Mucosa of gallbladder (tissue), 1 donor: ENCODE measurements around the gene SCGB3A2. TPM values are rescaled to one million over a fixed set of nuclear protein-coding genes. Genes with fewer than 3 reads are reported as not detected.

Experiments
- DNase-seq: peaks from one replicate; pipeline ENCODE4 v3.0.0-alpha.2; 2020; ENCODE audit warnings: low spot score
- total RNA-seq: library from RNA; stranded (reverse); gene quantifications from one replicate; pipeline ENCODE4 v1.2.1, GENCODE V29; 2021
- donor health status: DM: no; HTN: no; CAD: no.

Gene SCGB3A2, protein sequence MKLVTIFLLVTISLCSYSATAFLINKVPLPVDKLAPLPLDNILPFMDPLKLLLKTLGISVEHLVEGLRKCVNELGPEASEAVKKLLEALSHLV
- total RNA-seq: not detected

DNA sequence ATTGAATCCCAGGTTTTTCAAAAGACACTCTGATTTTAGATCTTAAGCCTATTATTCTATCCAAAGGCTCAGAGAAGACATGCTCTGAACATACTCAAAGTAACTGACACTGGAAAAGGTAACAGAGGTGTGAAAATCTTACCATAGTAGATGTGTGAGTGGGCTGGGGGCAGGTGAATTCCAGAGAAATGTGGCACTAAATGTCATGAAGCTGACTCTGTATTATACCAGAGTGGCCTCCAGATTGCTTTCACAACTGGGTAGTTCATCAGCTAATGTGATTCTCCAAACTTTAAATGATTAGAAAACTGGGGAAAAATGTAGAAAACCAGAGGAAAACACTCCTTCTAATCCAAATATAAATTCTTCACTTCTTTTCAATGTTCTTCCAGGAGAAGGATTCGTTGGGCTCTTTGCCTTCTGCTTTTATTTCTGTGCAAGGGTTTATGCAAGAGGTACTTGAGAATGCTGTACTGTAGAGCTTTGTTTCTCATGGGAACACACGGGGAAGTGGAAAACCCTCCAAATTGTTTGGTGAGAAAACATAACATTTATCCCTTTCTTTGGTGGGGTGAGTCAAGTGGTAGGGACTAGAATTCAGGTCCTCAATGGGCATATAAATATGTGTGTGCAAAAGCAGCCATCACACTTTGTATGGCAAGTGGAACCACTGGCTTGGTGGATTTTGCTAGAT, at the start of gene SCGB3A2:
SCGB3A2 (plus strand) TSS at position 646 of the 694 bp plus-strand sequence. CDS start 93 bp downstream, outside the sequence.
- DNase-seq: no peak

DNA sequence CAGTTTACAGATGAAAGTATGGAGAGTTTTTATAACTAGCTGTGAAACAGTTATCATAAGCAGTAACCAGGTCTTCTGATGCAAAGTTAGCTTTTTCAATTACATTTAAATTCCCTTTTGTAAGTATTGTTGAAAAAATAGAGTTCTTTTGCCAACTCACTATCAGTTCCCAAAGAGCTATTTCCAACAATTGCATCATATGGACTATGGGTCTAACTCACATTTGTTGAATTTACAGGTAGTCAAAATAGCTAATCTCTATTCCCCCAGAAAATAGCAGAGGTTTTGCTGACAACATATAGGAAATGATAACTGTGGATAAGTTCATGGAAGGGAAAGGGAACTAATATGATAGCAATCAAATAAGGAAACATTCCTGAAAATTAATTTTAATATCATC, 48.5 kb upstream of the SCGB3A2 start:
- no peak for DNase-seq

DNA sequence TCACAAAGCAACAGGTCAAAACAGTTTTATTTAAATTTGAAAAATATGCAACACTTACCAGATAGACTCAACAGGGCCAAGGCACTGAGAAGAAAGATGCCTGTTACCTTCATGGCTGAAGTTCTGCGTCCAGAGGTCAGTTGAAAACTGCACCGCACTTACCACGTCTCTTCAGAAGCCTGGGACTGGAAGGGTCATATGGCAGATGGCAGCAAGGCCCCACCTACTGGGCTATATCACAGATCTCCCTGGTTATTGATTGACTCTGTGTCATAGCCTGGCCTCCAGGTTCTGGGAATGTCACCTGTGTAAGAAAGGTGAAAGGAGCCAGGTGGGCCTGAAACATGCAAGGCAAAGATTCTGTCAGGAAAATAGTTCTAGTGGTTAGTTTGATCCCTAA, 47.0 kb upstream of the SCGB3A2 start, which contains the start of gene SPINK1:
SPINK1 (minus strand) TSS at position 207 of the 400 bp plus-strand sequence; CDS start at position 113, 94 bp downstream.
- DNase-seq: peak; percentile 35

GRCh38 chr5:147832541-147832940, 46.0 kb upstream of the SCGB3A2 start:
- no peak for DNase-seq

GRCh38 chr5:147835386-147835798, 43.1 kb upstream of the SCGB3A2 start:
- DNase-seq: peak; percentile 49

- no peak for DNase-seq
Observed at GRCh38 chr5:147836439-147836838, 42.1 kb upstream of the SCGB3A2 start.

DNA sequence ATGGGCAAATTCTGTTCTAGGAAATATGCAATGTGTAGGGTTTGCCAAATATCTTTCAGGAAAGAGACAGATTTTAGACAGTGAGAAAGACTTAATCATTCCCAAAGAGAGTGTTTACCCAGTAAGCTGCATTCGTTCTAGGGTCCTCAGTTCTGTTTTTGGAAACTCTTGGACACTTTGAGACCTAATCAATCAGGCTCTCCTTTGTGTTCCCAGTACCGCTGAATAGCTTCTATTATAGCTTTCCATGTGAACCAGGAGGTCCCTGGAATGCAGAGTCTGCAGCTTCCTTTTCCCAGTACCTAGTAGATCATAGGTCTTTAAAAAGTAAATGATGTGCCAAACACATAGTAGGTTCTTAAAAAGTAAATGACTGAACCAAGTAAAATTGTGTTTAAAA, 35.6 kb upstream of the SCGB3A2 start:
- no peak for DNase-seq

GRCh38 chr5:147844846-147845245, 33.7 kb upstream of the SCGB3A2 start:
- DNase-seq: no peak

GRCh38 chr5:147845618-147846017, 32.9 kb upstream of the SCGB3A2 start:
- DNase-seq: no peak

DNA sequence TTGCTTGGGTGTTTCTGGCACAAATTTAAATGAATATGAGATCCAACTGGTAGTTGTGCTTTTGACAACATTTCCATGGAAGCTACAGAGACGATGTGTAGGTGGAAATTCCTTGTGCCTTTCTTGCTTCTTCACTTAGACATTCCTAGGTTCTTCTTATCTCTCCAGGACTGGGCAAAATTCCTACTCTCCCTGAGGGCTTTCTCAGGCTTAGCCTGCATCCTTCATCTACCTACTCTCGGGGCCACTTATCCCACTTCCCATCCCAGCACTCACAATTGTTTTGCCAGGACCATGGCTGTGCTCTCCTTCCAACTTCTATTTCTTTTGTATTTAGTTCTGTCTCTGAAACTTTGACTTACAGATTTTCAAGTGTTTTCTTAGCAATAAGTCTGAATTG, 29.3 kb upstream of the SCGB3A2 start:
- DNase-seq: no peak

- DNase-seq: no peak
Observed at GRCh38 chr5:147851578-147851977, 26.9 kb upstream of the SCGB3A2 start.

GRCh38 chr5:147852365-147852764, 26.1 kb upstream of the SCGB3A2 start:
- DNase-seq: no peak

GRCh38 chr5:147853372-147853987, 25.0 kb upstream of the SCGB3A2 start:
- no peak for DNase-seq

DNA sequence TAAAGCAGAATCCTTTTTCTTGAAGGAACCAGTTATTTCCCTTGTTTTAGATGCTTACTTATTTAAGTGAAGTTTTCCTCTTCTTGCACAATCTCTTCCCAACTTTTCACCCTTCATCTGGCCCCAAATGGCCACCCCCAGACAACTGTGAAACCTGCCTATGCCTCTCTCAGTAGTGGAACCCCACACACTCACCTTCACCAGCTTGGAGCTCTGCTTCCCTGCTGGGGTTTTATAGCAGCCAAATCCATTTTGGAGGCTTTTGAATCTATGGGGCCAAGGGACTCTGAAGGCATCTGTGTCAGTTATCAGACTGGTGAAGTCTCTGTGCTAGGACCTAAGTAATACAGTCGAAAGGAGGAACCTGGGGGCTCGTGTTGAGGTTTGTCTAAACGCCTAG, 24.2 kb upstream of the SCGB3A2 start:
- no peak for DNase-seq

DNA sequence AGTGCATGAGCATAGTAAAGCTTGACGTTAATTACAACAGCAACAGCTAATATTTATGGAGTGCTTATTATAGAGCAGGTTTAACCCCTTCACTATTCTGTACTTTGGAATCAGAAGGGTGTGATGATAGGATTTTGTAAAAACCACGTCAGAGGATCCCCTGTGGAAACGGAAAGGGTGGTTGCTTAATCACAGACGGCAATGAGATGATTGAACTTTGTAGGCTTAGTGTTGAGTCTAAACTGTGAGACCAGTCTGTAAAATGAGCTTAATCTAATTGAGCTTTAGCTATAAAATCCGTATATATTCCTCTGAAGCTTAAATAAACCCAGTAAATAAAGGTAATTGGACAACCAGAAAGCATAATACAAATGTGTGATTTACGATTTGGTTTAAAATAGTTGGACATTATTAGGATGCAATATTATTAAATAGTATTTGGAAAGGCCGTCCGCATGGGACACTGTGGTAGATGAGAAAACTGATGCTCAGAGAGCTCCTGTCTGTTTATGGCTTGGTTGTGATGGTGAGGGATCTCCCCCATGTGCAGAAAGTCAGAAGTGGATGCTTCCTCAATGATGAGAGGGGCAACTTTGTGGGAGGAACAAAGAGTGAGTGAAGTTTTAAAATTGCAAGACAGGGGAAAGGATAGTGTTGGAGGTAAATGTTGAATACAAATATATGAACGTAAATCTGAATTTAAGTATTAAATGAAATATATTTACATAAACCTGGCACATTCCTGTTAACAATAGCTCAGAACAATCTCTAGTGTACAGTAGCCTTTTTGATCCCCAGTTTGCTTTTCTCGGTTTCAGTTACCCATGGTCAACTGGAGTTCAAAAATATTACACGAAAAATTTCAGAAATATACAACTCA, 23.4 kb upstream of the SCGB3A2 start:
- DNase-seq: no peak

GRCh38 chr5:147855774-147856069, 22.8 kb upstream of the SCGB3A2 start:
- no peak for DNase-seq

DNA sequence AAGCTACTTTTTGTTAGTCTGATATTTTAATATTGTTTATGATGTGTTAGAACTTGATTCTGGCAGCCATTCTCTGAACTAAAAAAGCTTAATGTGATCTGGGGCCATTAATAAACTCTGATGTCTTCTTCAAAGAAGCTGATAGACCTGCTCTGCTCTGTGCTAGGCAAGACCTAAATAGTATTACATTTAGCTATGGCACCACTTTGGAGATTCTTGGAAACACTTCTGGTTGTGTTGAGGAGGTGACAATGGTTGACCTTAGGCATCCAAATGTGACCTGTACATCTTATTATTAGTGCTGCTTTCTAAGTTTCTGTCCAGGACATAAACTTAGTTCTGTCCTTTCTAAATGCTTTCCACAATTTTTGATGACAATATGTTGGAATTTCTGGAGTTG, 21.7 kb upstream of the SCGB3A2 start:
- no peak for DNase-seq

- DNase-seq: peak; percentile 71
Observed at GRCh38 chr5:147857302-147858129, 21.0 kb upstream of the SCGB3A2 start.

DNA sequence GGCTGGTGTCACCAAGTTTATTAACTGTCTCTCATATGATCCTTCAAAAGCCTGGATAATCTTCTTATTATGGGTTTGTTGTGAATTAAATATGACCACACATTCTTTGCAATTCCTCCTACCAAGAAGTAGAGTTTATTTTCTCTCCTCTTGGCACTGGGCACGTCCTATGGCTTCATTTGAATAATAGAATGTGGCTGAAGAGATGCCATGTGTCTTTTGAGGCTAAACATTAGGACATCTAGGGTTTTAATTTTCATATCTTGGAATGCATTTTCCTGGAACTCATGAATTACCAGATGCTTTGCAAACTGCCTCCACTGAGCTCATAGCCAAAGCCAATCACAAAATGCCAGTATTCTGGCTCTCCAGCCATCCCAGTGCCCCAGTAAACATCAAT, 19.9 kb upstream of the SCGB3A2 start:
- no peak for DNase-seq

GRCh38 chr5:147859962-147860640, 18.4 kb upstream of the SCGB3A2 start:
- no peak for DNase-seq

GRCh38 chr5:147860641-147861025, 17.9 kb upstream of the SCGB3A2 start:
- peak; percentile 63 for DNase-seq
